Keratinocyte (primary cell): ENCODE data around the gene ERGIC1.

ENCODE experiments used
- CTCF ChIP-seq, 3 experiments: IDR thresholded peaks in 1 of 3; conservative IDR thresholded peaks in 1 of 3; optimal IDR thresholded peaks in 1 of 3; 2 replicates in 2 of 3; 3 replicates in 1 of 3; pipeline versions ENCODE3 to v1.5.1; 2011; ENCODE audit warnings: low read length in 3 of 3, mild to moderate bottlenecking in 3 of 3, moderate library complexity in 2 of 3, control low read depth in 1 of 3, inconsistent platforms in 1 of 3; ENCODE audit not compliant: insufficient read depth in 2 of 3; ENCODE audit errors: extremely low read depth in 1 of 3
- EZH2 ChIP-seq: IDR thresholded peaks from one replicate; pipeline ENCODE4 v1.6.1; 2012; ENCODE audit warnings: inconsistent platforms, mild to moderate bottlenecking, low read length, moderate library complexity

GRCh38 chr5:172843825-172844576 lies 9.9 kb downstream of the ERGIC1 start:
- no peak for TF ChIP-seq CTCF (optimal IDR thresholded peaks at IDR 0.05 in 1 of 3, IDR thresholded peaks at IDR 0.05 in 1 of 3, conservative IDR thresholded peaks at IDR 0.05 in 1 of 3; ENCODE audit: extremely low read depth in 1 of 3, insufficient read depth in 2 of 3, low read length in 3 of 3)
- no peak for TF ChIP-seq EZH2
